ENCODE measurements around the gene IGHMBP2. TPM values are rescaled to one million over a fixed set of nuclear protein-coding genes. Genes with fewer than 3 reads are reported as not detected.
A peak's percentile ranks its signal among the peaks of the same experiment; 100 is the strongest.

The IGHMBP2 gene
- polyA plus RNA-seq, 3 donors, result 15.0 to 19.5 (median 15.5) TPM

DNA sequence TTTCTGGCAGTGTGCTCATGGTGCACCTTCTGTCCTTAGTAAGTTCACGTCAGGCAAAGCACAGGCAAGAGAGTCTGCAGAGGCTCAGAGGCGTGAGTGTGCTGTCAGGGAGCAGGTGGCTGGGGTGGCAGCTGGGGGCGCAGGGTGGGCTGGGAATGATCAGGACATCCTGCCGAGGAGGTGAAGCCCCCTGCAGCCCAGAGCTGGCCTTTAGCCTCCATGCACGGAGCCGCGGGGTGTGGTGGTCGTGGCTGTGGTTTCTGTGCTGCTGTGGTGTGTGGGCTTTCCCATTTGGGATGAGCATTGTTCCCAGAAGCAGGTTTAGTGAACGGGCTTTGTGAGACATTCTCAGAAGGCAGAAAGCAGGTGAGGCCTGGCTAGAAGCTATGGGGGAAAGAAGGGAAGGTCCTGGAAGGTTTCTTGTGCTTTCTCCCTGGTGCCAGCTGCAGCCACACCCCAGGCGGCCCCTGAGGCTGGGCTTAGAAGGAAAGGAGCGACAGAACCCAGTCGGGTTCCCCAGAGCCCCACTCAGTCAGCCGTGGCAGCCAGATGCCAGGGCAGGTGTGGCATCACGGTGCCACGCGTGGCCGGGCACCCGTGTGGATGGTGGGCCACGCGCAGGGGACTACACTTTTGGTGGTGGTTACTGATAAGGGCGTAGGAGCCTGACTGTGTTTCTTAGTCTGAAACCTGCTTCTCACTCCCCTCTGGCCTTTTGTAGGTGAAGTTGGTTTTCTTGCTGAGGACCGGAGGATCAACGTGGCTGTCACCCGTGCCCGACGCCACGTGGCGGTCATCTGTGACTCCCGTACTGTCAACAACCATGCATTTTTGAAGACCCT is 32.0 kb downstream of the IGHMBP2 start:
- DNase-seq (ENCODE audit: extremely low read depth in 1 of 11, low read depth in 9 of 11, low spot score in 4 of 11), result no peak

DNA sequence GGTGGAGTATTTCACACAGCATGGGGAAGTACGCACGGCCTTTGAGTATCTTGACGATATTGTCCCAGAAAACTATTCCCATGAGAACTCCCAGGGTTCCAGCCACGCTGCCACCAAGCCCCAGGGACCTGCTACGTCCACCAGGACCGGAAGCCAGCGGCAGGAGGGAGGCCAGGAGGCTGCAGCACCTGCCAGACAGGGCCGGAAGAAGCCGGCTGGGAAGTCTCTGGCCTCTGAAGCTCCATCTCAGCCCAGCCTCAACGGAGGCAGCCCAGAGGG is 32.6 kb downstream of the IGHMBP2 start:
- DNase-seq (ENCODE audit: extremely low read depth in 1 of 11, low read depth in 9 of 11, low spot score in 4 of 11), result no peak

DNA sequence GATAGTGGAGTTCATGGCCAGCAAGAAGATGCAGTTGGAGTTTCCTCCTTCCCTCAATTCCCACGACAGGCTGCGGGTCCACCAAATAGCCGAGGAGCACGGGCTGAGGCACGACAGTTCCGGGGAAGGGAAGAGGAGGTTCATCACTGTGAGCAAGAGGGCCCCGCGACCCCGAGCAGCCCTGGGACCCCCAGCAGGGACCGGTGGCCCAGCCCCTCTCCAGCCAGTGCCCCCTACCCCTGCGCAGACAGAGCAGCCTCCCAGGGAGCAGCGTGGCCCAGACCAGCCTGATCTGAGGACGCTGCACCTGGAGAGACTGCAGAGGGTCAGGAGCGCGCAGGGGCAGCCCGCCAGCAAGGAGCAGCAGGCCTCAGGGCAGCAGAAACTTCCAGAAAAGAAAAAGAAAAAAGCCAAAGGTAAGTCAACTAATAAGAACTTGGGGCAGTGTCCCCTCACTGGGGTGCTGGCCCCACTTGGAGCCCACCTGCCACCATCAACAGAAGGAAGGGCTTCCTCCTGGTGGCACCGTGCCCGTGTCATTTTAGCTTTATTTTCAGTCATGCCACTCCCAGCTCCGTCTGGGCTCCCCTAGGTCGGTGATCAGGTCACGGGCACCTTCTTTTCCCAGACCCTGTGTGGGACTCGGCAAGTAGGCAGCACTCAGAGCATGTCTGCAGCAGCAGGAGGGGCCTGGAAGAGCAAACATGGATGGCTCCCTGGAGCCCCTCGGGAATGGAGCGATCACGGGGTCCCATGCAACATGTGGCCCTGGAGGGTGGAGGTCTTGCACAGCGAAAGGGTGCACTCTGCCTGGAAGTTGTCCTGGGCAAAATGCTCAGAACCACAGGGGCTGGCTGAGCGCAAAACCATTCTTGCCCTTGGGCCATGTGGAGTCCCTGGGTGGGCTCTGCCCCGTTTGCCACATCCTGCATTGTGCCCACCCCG is 33.3 kb downstream of the IGHMBP2 start:
- no peak for DNase-seq (ENCODE audit: extremely low read depth in 1 of 11, low read depth in 9 of 11, low spot score in 4 of 11)

DNA sequence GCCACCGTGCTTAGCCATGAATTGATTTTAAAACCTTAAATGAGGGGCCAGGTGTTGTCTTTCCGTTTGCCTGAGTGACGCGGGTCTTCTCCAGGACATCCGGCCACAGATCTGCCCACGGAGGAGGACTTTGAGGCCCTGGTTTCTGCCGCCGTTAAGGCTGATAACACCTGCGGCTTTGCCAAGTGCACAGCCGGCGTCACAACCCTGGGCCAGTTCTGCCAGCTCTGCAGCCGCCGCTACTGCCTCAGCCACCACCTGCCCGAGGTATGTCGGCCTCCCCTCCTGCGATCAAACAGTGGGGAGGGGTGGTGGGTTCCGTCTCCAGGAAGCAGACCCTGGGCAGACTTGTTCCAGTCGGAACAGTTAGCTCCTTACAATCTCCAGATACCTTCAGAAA is 34.4 kb downstream of the IGHMBP2 start:
- DNase-seq (ENCODE audit: extremely low read depth in 1 of 11, low read depth in 9 of 11, low spot score in 4 of 11), result no peak

DNA sequence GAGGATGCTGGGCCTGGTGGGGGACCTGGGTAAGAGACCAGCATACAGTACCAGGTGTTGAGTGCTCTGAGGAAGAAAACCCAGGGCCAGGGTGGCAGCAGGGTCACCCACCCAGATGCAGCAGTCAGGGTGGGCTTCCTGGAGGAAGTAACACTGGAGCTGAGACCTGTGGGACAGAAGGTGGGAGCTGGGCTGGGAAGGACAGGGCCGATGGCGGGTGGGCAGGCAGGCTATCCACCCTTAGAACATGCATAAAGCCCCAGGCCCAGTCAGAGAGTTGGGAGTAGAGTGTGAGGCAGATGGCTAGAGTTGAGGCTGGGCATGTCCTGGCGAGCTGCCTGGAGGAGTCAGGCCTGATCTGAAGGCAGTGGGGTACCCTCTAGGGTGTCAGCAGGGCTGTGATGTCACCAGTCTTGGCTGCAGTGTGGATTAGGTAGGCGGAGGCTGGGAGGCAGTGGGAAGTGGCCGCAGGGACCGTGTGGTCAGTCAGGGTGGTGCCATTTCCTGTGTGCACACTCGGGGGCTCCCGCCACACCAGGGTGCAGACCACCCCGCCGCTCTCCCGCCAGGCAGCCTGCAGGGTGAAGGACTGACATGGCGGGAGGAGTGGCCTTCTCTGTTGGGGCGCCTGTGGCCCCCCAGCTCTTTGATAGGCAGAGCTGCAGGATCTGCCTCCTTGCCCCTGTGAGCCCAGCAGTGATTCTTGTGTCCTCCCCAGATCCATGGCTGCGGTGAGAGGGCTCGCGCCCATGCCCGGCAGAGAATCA is 35.3 kb downstream of the IGHMBP2 start:
- no peak for DNase-seq (ENCODE audit: extremely low read depth in 1 of 11, low read depth in 9 of 11, low spot score in 4 of 11)

DNA sequence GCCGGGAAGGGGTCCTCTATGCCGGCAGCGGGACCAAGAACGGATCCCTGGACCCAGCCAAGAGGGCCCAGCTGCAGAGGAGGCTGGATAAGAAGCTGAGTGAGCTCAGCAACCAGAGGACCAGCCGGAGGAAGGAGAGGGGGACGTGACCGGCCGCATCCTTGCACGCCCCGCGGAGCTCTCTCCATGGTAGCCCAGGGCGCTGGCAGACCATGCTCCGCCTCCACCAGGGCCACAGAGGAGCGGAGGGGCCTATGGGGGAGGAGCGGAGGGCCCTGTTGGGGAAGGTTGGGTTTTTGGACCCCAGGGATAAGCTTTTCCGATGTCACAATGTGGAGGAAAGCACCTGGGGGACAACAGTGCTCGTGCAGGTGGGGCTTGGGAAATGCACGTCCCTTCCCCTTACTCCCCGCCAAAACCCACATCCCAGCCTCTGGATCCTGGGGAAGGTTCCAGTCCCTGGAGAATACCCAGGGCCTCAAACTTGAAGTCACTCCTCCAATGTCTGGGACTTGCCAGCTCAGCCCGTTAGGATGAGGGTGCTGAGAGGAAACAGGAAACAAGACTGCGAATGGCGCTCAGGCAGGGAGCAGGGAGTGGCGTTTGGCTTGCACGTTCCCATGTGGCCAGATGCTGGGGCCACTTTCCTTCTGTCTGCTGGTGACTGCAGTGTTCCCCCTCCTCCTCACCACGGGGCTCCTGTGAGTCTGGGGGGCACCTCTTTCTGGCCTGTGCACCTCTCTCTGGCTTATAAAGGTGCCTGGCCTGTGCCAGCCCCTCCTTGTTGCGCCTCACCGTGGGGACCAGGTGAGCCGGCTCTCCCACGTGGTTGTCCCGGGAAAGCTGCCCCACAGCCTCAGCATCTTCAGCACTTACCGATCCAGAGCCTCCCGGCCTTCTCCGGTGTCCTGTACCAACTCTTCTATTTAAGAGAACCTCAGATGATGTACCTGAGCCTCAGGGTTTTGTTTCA is 36.2 kb downstream of the IGHMBP2 start:
- DNase-seq (ENCODE audit: extremely low read depth in 1 of 11, low read depth in 9 of 11, low spot score in 4 of 11), result no peak

DNA sequence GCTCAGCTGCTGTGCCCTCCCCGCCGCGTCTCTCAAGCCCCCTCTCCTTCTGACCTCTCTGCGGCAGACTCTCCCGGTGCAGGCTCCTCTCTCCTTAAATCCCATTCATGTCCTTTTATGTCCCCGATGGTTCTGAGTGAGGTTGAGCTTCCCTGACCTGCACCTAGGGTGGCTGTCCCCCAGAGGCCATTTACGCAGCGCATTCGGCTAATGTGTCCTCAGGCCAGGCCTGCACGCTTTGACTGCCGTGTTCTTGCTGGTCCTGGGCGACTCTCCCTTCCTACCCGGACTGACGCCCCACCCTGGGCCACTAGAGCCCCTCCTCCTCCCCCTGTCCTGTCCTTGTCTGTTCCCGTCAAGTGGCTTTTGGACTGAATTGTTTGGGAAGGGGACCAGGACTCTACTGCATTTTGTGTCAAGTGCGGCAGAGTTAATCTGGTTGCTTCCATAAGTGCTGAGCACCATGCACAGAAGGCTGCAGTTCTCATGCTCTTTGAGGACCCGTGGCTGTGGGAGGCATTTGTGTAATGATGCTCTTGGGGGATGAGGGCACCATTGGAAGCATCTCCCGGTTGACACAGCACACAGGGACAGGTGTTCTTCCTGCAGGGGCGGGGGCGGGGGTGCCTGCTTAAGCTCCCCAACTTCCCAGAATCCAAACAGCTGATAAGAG is 37.1 kb downstream of the IGHMBP2 start:
- DNase-seq (ENCODE audit: extremely low read depth in 1 of 11, low read depth in 9 of 11, low spot score in 4 of 11), result no peak

DNA sequence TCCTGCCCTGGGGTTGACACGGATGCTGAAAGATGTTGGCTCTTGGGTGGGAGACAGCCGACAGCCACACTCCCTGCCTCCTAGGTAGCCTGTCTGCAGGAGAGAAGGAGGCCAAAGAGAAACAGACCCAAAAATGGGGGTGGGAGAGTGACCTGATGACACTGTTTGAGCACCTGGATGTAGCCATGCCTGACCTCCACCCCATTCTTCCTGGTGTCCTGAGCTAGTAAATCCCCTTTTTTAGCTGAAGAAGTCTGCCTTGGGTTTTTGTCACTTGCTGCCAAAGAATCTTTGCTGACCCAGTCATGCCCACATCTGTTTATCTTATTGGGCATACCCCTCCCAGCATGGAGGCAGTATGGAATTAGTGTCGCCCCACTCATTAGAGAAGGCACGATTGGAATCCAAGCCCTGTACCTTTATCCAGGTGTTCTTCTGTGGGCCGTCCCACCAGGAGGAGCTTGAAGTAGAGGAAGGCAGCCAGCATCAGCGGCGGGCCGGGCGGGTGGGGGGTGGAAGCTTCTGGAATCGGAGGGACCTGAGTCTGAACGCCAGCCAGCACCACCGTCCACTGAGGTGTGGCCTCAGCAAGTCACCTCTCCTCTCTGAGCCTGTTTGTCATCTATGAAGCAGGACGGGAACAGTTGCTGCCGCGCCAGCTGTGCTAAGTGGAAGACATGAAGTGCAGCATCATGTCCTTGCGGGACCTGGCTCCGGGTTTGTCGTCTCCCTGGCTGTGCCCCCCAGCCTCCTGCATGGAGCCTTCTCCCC is 37.8 kb downstream of the IGHMBP2 start:
- no peak for DNase-seq (ENCODE audit: extremely low read depth in 1 of 11, low read depth in 9 of 11, low spot score in 4 of 11)

DNA sequence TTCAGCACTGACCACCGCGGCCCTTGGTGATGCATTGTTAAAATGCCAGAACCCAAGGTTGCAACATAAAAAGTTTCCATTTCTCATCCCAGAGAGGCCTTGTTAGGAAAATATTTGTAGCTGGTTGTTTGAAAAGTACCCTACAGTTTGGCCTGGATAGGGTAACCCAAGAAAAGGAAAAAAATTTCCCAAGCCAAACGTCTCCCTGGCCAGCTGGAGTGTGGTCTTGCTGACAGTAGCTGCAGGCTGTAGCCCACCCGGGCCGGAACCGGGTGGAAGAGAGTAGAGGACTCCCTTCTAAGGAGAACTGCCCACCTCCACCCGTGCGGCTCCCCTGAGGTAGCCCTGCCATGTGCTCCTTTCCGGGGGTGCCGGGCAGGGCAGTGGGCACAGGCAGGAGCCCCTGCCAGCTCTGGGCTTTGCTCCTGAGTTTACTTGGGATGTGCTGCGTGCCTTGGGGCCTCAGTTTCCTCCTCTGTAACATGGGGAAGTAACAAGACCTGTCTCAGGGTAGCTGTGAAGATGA is 38.5 kb downstream of the IGHMBP2 start:
- DNase-seq (ENCODE audit: extremely low read depth in 1 of 11, low read depth in 9 of 11, low spot score in 4 of 11), result no peak

DNA sequence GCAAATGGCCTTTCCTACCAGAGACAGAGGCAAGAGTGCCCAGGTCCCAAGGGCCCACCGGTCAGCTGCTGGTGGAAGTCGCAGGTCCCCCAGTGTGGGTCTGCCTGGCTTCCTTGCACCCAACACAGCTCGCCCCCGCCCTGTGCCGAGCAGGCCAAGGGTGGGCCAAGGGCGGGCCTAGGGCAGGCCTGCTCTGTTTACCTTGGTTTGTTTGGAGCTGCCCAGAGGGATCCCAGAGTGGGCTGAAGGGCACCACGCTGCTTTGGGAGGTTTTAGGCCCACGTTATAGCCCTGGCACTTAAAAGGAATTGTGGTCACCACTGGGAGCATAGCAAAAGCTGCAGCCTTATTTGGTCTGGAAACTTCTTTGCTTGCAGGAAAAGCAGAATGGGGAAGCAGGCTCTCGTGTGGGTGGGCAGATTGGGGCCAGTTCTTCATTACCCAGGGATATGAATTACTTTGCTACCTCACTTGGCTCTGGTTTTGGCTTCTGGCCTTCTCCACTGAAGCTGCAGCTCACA is 39.1 kb downstream of the IGHMBP2 start:
- no peak for DNase-seq (ENCODE audit: extremely low read depth in 1 of 11, low read depth in 9 of 11, low spot score in 4 of 11)

DNA sequence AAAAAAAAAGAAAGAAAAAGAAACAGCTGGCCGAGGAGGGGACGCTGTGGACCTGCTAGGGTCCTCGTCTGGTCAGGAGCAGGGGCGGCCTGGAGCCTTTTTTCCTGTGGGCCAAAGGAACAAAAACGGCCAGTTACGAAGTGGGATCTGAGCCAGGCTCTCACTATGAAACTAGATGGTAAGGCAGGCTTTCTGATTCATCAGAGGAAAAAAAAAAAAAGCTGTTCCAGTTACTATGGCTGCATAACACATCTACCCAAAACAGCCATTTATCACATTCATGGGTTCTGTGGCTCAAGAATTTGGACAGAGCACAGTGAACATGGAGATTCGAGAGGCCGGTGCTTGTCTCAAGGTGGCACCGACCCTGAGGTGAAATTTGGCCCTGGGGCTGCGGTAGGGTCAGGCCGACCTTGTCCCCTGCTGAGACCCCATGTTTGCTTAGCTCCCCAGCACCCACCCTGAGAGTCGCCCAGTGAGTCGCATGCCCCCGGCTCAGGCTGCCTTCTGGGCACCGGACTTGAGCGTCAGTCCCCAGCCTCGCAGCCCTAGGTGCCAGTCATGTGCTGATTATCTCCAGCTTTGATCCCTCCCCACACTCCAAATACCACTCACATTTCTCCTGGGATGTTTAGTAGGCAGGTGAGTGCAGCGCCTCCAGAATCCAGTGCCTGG is 42.9 kb downstream of the IGHMBP2 start:
- DNase-seq (ENCODE audit: extremely low read depth in 1 of 11, low read depth in 9 of 11, low spot score in 4 of 11), result peak; percentile 38 to 73 (median 50)

DNA sequence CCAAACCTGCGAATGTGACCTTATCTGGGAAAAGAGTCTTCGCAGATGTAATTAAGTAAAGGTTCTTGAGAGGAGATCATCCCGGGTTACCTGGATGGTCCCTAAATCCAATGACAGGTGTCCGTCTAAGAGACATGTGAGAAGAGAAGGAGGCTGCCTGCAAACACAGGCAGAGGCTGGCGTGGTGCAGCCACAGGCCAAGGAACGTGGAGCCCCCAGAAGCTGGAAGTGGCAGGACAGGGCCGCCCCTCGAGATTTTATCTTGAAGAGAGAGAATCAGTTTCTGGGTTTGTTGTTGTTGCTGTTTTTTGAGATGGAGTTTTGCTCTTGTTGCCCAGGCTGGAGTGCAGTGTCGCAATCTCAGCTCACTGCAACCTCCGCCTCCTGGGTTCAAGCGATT is 43.5 kb downstream of the IGHMBP2 start:
- no peak for DNase-seq (ENCODE audit: extremely low read depth in 1 of 11, low read depth in 9 of 11, low spot score in 4 of 11)

DNA sequence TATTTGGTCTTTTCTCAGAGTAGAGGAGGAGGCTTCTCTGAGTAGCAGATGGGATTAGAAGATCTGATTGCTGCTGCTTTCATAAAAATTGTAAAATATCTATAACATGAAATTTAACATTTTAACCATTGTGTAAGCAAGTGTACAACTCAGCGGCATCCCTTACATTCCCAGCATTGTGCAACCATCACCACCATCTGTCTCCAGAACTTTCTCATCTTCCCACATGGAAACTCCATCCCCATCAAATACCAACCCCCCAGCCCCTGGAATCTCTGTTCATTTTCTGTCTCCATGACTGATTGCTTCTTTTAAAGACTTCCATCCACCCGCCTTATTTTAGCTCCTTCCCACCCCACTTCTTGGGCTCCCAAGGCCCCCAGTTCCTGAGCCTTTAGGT is 44.8 kb downstream of the IGHMBP2 start:
- no peak for DNase-seq (ENCODE audit: extremely low read depth in 1 of 11, low read depth in 9 of 11, low spot score in 4 of 11)

DNA sequence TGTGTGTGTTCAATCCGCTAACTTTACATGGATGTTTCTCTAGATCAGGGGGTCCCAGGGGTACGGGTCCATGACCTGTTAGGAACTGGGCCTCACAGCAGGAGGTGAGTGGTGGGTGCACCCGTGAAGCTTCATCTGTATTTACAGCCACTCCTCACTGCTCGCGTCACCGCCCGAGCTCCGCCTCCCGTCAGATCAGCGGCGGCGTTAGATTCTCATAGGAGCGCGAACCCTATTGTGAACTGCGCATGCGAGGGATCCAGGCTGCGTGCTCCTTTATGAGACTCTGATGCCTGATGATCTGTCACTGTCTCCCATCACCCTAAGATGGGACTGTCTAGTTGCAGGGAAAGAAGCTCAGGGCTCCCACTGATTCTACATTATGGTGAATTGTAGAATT is 45.2 kb downstream of the IGHMBP2 start:
- DNase-seq (ENCODE audit: extremely low read depth in 1 of 11, low read depth in 9 of 11, low spot score in 4 of 11), result no peak

DNA sequence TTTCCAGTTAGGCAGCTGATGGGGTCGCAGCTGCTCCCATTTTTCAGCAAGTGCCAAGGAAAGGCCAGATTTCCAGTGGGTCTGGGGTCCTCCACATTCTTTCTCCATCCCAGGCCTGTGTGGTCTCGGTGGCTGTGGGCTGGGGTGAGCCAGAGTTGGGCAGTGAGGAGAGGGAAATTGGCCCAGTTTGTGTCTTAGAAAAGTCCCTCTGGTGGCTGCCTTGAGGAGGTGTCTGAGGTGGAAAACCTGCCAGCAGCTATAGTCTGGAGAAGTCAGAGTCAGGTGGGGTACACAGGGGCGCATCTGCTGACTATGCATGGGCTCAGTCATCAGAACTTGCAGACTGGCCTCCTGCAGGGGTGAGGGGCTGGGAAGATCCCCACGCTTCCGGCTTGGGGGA is 46.6 kb downstream of the IGHMBP2 start:
- DNase-seq (ENCODE audit: extremely low read depth in 1 of 11, low read depth in 9 of 11, low spot score in 4 of 11), result no peak

DNA sequence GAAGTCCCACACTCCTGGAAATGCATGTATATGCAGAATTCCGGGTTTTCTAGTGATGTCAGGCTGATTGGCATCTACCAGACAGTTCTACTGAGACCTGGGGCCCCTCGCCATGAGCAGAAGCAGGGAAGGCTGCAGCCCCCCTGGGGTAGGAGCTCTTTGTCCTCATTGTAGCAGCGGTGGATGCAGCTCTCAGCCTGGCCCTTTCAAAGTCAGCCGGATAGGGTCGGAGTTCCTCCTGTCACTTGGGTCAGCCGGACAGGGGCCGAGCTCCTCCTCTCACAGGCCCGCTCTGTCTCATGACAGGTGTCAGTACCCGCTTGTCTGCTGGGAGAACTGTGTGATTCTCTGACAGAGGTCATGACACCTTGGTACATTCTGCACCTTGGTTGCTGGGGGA is 47.1 kb downstream of the IGHMBP2 start:
- DNase-seq (ENCODE audit: extremely low read depth in 1 of 11, low read depth in 9 of 11, low spot score in 4 of 11), result no peak

Measured in renal cortex interstitium (tissue), 11 donors.